AG09309 (cell line): ENCODE measurements around the gene SOX3.

Experiments used
- DNase-seq: peaks from one replicate; pipeline ENCODE4 v3.0.0-alpha.2; 2010; ENCODE audit warnings: low read depth
- H3K4me3 ChIP-seq: 2 replicates; pipeline ENCODE4 v1.5.1; 2011; ENCODE audit warnings: mild to moderate bottlenecking, low read depth, low read length, moderate library complexity; ENCODE audit not compliant: control insufficient read depth
- TF ChIP-seq, protein P1 (sequence below): IDR thresholded peaks from 2 replicates; pipeline ENCODE4 v1.5.1; 2011; ENCODE audit warnings: mild to moderate bottlenecking, low read depth, low read length, inconsistent platforms; ENCODE audit not compliant: insufficient read depth, control insufficient read depth; ENCODE audit errors: missing control alignments

SOX3 gene

DNA sequence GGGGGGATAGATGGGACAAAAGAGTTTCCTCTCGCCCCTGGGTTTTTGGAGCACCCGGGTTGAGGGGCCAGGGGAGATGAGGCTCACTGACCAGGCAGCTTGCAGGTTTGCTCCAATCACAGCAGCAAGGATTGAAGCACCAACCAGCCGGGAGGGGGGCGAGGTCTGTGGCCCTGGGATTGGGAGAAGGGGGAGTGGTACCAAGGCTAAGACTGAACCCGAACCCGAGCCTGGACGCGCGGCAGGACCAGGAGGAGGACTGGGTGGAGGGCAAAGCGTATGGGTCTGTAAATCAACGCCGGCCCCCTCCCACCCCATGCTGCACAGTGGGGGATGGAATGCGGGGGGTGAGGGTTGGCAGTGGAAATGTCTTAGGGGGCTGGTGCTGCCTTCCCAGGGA, 3.5 kb downstream of the SOX3 start:
- TF ChIP-seq, protein P1, sequence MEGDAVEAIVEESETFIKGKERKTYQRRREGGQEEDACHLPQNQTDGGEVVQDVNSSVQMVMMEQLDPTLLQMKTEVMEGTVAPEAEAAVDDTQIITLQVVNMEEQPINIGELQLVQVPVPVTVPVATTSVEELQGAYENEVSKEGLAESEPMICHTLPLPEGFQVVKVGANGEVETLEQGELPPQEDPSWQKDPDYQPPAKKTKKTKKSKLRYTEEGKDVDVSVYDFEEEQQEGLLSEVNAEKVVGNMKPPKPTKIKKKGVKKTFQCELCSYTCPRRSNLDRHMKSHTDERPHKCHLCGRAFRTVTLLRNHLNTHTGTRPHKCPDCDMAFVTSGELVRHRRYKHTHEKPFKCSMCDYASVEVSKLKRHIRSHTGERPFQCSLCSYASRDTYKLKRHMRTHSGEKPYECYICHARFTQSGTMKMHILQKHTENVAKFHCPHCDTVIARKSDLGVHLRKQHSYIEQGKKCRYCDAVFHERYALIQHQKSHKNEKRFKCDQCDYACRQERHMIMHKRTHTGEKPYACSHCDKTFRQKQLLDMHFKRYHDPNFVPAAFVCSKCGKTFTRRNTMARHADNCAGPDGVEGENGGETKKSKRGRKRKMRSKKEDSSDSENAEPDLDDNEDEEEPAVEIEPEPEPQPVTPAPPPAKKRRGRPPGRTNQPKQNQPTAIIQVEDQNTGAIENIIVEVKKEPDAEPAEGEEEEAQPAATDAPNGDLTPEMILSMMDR: no peak
- H3K4me3 ChIP-seq: no peak overlapping the region

DNA sequence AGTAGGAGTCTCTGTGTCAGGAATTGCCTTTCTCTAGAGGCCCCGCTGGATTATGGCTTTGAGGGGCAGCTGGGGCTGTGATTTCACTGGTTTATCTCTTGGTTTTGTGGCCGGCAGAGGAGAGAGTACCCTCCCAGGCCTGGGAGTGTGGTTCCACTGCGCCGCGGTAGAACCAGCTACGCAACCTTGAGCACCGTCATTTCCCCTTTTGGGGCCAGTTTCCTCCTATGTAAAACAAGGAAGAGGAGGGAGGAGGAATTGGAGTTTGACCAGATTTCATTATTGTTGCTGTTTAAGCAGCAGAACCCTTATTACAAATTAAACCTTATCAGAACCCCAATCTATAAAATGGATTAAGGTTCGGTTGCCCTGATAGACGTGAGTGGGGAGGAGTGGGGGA, 4.4 kb downstream of the SOX3 start:
- TF ChIP-seq, protein P1: no peak

More for the DNA sequence above, 3.5 kb downstream of the SOX3 start:
- DNase-seq: no peak

DNA sequence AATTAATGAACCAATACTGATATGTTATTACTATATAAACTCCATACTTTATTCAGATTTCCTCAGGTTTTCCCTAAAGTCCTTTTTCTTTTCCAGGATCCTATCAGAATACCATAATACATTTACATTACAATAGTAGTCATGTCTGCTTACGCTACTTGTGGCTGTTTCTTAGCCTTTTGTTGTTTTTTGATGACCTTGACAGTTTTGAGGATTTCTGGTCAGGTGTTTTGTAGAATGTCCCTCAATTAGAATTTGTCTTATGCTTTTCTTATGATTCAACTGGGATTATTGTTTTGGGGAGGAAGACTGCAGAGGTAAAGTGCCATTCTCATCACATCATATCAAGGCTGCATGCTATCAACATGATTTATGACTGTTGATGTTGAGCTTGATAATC, 9.1 kb downstream of the SOX3 start:
- TF ChIP-seq, protein P1: no peak
- H3K4me3 ChIP-seq: no peak overlapping the region
- no peak for DNase-seq

More for the DNA sequence above, 4.4 kb downstream of the SOX3 start:
- no peak overlapping the region for H3K4me3 ChIP-seq
- no peak for DNase-seq

DNA sequence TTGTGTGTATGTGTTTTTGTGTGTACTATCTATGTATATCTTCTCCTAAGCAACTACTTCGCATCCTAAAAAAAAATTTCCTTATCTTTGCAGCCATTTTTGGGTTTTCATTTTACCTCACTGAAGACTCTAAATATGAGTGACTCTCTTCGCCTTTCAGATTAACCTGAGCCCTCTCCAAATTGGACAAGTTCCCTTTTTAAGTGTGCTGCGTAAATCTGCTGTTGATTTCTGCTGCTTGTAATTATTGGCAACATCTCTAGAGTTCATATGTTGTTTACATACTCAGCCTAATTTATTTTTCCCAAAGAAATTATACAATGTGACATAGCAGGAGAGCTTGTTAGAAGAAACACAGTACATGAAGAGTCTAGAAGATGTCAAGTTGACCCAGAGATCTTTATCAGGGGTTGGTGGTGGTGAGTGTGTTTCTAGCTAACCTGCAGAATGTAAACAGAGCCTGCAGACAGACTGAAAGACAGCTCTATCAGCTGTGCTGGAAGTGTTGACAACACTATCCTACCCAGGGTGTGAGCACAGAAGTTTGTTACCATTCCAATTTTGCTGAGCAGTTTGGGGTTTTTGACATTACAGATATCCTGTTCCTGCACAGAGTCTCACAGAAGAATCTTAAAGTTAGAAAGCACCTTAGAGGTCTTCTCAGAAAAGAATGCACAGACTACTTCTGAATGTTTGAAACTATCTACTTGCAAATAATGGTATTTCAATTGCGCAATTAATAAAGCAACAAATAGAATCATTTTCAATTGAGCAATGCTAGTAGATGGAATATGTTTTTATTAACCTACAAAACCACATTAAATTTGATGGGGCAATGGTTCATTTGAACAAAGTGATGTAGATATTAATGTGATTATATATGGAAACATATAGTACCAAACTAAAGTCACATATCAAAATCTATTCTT, 12.5 kb downstream of the SOX3 start:
- TF ChIP-seq, protein P1: no peak
- no peak overlapping the region for H3K4me3 ChIP-seq
- DNase-seq: no peak

DNA sequence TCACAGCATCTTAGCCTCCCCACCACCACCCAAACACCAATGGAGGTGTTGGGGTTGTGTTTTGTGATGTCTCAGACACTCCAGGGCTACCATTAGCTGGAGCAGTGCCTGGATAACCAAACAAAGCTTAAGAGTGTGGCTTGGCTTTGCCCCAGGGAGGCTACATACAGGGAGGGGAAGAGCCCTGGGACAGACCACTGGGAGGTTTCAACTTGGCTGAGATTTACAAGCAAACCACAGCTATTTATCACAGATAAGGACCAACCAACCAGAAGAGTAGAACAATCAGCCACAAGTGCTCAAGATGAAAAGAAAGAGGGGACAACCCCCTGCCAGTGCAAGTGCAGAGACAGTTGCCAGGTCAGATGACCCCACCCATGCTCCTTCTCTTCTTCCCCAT, 24.1 kb downstream of the SOX3 start:
- no peak overlapping the region for H3K4me3 ChIP-seq
- no peak for DNase-seq
- TF ChIP-seq, protein P1: no peak

DNA sequence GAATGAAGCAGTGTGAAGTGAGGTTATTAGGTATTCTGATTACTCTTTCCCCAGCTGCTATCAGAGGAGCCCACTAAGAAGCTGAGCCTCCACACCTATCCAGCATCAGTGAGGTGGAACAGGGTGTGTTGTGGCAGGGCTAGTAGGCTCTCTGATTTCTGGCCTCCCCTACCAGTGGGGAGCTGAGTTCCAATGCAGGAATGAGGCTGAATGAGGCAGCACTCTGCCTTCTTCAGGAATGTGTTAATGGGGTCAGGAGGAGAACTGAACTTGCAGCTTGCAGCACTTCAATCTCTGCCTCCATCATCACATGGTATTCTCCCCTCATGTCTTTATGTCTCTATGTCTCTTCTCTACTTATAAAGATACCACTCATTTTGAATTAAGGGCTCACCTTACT, 26.9 kb downstream of the SOX3 start:
- TF ChIP-seq, protein P1: no peak
- no peak overlapping the region for H3K4me3 ChIP-seq
- DNase-seq: no peak
